Right forelimb (tissue), 1 donor: ENCODE data around the gene MAP4K4.

Source experiments
- DNase-seq: peaks from one replicate; pipeline ENCODE4 v3.0.0-alpha.2; 2018

Gene MAP4K4

DNA sequence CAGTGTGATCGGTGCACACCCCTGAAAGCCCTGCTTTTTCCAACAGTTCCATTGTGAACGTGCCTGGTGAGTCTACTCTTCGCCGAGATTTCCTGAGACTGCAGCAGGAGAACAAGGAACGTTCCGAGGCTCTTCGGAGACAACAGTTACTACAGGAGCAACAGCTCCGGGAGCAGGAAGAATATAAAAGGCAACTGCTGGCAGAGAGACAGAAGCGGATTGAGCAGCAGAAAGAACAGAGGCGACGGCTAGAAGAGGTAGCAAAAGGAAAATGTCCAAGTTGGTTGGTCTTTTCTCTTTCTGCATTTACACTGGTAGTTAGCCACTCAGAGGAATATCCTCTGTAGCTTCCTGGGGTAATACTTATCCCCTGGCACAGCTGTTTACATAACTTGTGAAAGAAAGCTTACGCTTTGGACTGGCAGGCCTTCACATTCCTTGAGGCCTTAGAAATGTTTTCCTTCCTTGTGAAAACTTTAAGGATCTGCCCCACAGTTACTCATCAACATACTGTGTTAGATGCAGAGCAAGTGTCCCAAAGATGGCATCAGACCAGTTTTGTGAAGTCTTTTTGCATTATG is 146.6 kb downstream of the MAP4K4 start:
- DNase-seq, result no peak

DNA sequence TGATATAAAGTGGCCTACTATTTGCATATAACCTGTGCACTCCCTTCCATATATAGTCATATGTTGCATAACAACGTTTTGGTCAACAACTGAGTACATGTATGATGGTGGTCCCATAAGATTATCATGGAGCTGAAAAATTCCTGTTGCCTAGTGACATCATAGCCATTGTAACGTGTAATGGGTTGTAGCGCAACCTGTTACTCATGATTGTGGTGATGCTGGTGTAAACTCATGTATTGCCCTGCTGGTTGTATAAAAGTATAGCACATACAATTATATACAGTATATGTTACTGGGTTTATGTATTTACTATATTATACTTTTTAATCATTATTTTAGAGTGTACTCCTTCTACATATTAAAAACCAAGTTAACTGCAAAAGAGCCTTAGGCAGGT is 149.5 kb downstream of the MAP4K4 start:
- DNase-seq, result no peak

DNA sequence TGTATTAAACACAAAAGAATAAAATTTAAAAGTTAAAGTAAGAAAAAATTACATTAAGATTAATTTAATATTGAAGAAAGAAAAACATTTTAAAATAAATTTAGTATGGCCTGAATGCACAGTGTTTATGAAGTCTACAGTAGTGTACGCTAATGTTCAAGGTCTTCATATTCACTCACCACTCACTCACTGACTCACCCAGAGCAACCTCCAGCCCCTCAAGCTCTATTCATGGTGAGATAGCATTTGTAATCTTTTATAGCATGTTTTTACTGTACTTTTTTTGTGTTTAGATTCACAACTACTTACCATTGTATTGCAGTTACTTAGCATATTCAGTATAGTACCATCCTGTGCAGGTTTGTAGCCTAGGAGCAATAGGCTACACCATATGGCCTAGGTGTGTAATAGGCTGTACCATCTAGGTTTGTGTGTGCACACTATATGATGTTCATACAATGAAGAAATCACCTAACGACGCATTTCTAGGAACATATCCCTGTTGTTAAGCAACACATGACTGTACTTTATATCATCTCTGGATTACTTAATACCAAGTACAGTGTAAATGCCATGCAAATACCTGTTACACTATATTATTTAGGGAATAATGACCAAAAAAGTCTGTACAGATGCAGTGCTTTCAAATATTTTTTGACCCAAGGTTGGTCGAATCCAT is 150.3 kb downstream of the MAP4K4 start:
- DNase-seq, result no peak

- DNase-seq, result no peak
Measured at GRCh38 chr2:101848769-101849410, 151.4 kb downstream of the MAP4K4 start.

DNA sequence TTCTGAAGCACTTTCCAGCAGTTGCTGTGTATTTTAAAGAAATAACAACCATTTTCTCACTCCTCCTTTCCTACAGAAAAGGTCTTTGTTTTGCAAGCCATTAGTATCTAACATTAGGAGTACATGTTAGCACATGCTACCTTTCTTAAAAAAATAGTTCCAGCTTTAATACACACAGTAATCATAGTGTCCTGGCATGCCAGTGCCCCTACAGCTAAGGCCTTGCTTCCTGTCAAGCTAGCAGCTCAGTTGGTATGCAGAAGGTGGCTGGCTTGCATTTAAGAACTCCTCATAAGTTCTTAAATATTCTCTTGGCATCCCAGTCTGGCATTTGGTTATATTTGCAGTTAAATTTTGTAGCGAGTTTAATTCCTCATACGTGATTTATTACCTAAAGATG is 152.9 kb downstream of the MAP4K4 start:
- DNase-seq, result no peak

DNA sequence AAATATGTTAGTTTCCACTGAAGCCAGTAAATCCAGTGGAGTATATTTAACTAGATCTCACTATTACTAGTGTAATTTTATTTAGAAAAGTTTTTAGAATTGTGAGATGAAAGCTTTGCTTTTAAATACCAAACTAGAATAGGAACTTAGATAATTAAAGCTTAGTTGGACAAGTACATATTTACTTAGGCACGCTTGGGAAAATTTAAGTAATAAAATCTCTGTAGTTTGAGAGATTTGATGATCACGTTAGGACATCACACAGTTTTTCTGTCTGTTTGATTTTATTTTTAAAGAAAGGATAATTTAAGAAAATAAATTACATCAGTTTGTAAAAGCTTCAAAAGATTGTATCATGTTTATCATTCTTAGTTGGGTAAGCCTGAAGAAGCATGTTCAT is 153.5 kb downstream of the MAP4K4 start:
- no peak for DNase-seq

DNA sequence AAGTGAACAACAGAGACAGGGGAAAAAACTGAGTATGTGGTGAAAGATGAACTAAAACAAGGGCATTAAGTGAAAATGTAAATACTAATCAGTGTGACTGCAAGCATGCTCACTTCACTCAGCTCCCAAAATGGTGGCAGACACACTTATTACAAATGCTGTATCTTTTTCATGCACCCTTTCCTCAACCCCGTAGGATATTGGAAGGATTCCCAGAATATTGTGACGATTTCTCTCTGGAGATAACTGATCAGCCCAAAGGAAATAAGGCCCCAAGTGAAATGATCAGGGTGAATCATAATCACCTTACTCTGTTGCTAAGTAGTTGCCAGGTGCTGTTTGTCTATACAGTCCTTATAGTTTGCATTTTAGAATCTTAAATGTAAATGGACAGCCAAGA is 155.3 kb downstream of the MAP4K4 start:
- DNase-seq, result no peak

GRCh38 chr2:101854877-101855276 is 157.4 kb downstream of the MAP4K4 start:
- no peak for DNase-seq

DNA sequence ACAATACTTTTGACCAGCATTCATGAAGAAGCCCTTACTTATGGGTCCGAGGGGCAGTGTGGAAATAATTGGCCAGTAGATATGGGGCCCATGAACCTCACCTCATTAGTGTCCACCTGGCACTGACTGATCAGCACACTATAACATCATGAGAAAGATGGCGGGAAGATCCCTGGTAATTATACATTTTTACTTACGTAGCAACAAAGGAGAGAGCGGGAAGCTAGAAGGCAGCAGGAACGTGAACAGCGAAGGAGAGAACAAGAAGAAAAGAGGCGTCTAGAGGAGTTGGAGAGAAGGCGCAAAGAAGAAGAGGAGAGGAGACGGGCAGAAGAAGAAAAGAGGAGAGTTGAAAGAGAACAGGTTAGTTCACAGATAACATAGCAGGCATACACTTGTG is 158.3 kb downstream of the MAP4K4 start:
- no peak for DNase-seq

GRCh38 chr2:101858246-101858645 is 160.7 kb downstream of the MAP4K4 start:
- no peak for DNase-seq

GRCh38 chr2:101858910-101859309 is 161.4 kb downstream of the MAP4K4 start:
- DNase-seq, result no peak

- DNase-seq, result no peak
Measured at GRCh38 chr2:101859604-101860003, 162.1 kb downstream of the MAP4K4 start.

DNA sequence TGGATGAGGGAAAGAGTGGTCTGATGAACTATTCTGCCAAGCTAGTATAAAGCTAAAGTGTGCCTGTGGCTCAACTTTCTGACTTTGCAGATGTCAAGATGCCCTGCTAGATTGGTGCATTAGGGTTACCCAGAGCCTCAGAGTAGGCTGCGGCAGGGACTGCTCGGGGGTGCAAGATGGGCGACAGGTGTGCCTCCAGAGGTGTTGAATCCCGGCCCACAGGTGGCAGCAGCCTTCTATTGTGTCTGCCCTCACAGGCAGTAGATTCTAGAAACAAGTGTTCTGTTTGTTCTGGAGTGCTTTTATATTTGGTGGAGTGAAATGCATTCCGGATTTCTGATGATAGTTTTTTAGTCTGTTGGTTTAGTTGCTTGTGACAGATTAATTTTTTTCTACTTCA is 162.7 kb downstream of the MAP4K4 start:
- no peak for DNase-seq

GRCh38 chr2:101860782-101861181 is 163.3 kb downstream of the MAP4K4 start:
- no peak for DNase-seq

- no peak for DNase-seq
Measured at GRCh38 chr2:101861382-101861781, 163.9 kb downstream of the MAP4K4 start.

DNA sequence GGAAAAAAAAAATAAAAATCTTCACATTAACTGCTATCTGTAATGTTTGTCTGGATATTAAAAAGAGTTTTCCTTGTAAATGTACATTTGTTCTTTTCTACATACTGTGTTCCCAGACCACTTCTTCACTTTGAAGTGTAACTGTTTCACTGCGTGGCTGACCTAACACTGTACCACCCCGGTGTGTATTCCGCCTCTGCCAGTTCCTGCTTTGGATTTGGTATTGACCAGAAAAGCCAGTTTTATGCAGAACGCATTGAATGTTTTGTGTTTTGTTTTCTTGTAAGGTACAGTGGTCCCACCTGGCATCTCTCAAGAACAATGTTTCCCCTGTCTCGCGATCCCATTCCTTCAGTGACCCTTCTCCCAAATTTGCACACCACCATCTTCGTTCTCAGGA is 166.0 kb downstream of the MAP4K4 start:
- DNase-seq, result no peak

DNA sequence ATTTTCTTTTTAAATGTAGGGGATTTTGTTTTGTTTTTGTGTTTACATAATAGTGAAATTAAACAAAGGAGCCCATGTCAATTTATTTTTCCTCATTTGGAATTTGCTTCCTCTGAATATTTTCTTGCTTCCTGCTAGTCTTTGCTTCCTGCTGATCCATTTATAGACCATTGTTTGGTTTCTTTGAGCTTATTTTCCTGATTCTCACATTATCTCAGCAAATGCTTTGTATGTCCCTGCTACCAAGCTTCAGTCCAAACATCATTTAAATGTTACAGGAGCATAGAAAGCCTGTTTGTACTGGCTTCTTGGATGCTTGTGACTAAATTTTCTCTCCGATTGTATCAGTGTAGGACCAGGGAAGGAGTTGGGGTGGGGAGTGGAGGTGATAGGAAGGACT is 166.9 kb downstream of the MAP4K4 start:
- no peak for DNase-seq

DNA sequence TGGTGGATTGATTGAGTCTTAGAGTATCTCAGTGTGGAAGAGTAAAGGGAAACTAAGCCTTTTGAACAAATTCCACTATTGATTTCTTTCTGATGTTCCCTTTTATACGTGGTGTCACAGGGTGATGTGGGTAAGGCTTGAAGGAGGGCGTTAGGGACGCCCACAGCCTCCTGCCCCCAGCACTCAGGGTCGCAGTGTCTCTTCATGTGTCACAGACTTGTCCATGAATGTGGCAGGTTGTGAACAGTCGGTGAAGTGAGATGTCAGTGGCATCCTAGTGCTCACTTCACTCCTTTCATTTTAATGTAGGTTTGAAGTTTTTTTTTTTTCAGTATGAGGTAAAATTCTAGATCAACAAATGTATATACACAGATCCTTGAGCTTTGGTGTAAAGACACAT is 171.0 kb downstream of the MAP4K4 start:
- no peak for DNase-seq

GRCh38 chr2:101869527-101869926 is 172.0 kb downstream of the MAP4K4 start:
- DNase-seq, result no peak

DNA sequence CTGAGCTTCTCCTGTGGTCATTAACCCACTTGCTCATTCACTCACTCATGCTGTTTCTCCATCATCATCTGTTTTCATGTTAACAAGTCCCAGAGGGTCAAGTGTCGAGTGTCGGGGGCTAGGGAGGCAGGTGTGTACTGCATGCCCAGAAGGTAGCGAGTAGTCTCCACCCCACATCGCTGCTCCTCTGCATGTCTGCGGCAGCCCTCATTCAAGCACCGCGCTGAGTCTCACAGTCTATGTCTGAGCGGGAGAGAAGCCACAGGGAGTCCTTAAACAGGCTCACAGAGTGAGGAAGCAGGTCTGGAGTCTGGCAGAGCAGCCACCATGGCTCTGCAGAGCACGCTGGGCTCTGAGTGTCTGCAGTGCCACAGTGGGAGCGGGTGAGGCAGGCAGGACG is 172.9 kb downstream of the MAP4K4 start:
- DNase-seq, result no peak

DNA sequence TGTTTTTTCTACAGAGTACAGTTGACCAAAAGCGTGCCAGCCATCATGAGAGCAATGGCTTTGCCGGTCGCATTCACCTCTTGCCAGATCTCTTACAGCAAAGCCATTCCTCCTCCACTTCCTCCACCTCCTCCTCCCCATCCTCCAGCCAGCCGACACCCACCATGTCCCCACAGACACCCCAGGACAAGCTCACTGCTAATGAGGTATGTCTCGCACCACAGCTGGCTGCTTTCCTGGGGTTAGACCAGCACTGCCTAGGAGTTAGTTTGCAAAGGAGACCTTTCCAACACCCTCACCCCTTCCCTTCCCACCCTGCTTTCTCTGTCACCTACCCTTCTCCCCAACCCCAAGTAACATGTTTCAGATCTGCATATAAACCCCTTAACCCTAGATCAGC is 174.0 kb downstream of the MAP4K4 start:
- no peak for DNase-seq

GRCh38 chr2:101872480-101872879 is 175.0 kb downstream of the MAP4K4 start:
- DNase-seq, result no peak

- no peak for DNase-seq
Measured at GRCh38 chr2:101873543-101873942, 176.0 kb downstream of the MAP4K4 start.

DNA sequence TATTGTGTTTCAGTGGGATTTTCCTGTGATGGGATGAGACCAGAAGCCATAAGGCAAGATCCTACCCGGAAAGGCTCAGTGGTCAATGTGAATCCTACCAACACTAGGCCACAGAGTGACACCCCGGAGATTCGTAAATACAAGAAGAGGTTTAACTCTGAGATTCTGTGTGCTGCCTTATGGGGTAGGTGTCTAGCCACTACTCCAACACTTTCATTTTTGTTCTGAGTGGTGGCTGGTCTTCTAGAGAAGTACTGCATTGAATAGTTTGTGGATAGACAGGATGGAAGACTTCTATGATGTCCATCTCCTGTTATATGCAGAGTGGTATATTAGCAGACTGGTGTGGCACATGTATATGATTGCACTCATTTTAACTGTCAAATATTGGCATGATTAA is 176.6 kb downstream of the MAP4K4 start:
- no peak for DNase-seq

- DNase-seq, result no peak
Measured at GRCh38 chr2:101879466-101879865, 182.0 kb downstream of the MAP4K4 start.
